A673 (cell line): ENCODE data around the gene MYT1. TPM values are rescaled to one million over a fixed set of nuclear protein-coding genes. Genes with fewer than 3 reads are reported as not detected.

Source experiments
- BruUV-seq: library from RNA; stranded (reverse); fragments of 400-500 nt; replicated peaks from 2 replicates; lab custom pipeline; 2021; lab: Mats Ljungman, UMichigan
- CTCF ChIA-PET: fragments of 300-600 bp; sonication (Branson Sonifier 250); formaldehyde crosslinking; loops from one replicate; lab custom pipeline; 2022; ENCODE audit warnings: antibody characterized with exemption; lab: Charles Lee
- POLR2A ChIA-PET: fragments of 300-600 bp; sonication (Branson Sonifier 250); formaldehyde crosslinking; loops from one replicate; lab custom pipeline; 2022; ENCODE audit warnings: antibody characterized with exemption; ENCODE audit not compliant: low non-redundant PET; lab: Charles Lee
- DNase-seq: peaks from one replicate; pipeline ENCODE4 v3.0.0-alpha.2; 2015; ENCODE audit warnings: low spot score
- H3K27ac ChIP-seq: fragments of 200-600 bp; sonication (generic); 2 replicates; pipeline ENCODE4 v1.5.1; 2016; ENCODE audit warnings: mixed run types, low read depth, mild to moderate bottlenecking, mixed read lengths, antibody characterized with exemption, low read length; ENCODE audit not compliant: poor library complexity, severe bottlenecking
- H3K27me3 ChIP-seq: fragments of 200-600 bp; sonication (generic); replicated peaks from 2 replicates; pipeline ENCODE4 v1.6.1; 2017; ENCODE audit warnings: mixed run types, low read depth, mild to moderate bottlenecking, mixed read lengths, antibody characterized with exemption, low read length; ENCODE audit not compliant: insufficient read depth, poor library complexity
- H3K36me3 ChIP-seq: fragments of 200-600 bp; sonication (generic); 2 replicates; pipeline ENCODE4 v1.6.1; 2016; ENCODE audit warnings: mixed run types, mild to moderate bottlenecking, mixed read lengths, antibody characterized with exemption, low read length; ENCODE audit not compliant: insufficient read depth, poor library complexity, severe bottlenecking
- H3K4me1 ChIP-seq: fragments of 200-600 bp; sonication (generic); 2 replicates; pipeline ENCODE4 v1.6.1; 2017; ENCODE audit warnings: mixed run types, mild to moderate bottlenecking, mixed read lengths, antibody characterized with exemption, low read length; ENCODE audit not compliant: insufficient read depth, poor library complexity, severe bottlenecking
- H3K4me3 ChIP-seq: fragments of 200-600 bp; sonication (generic); 2 replicates; pipeline ENCODE4 v1.5.1; 2016; ENCODE audit warnings: low read depth, mixed run types, mild to moderate bottlenecking, mixed read lengths, low read length; ENCODE audit not compliant: poor library complexity, severe bottlenecking
- H3K9me3 ChIP-seq: fragments of 200-600 bp; sonication (generic); 2 replicates; pipeline ENCODE4 v1.6.1; 2016; ENCODE audit warnings: mixed run types, low read depth, mild to moderate bottlenecking, mixed read lengths, antibody characterized with exemption, low read length; ENCODE audit not compliant: poor library complexity, severe bottlenecking
- CTCF ChIP-seq: fragments of 300-800, 200-600 bp; sonication (generic); conservative IDR thresholded peaks from 2 replicates; pipeline ENCODE4 v1.5.1; 2017; ENCODE audit warnings: low read depth, mild to moderate bottlenecking, antibody characterized with exemption, low read length, moderate library complexity, mixed read lengths
- EZH2 ChIP-seq: fragments of 200-600 bp; sonication (generic); IDR thresholded peaks from 2 replicates; pipeline ENCODE4 v1.6.1; 2017; ENCODE audit warnings: borderline replicate concordance, low read depth, mild to moderate bottlenecking, mixed read lengths, antibody characterized with exemption, low read length; ENCODE audit not compliant: poor library complexity, severe bottlenecking
- intact Hi-C: fragments of 100-400 bp; cut with micrococcal nuclease; formaldehyde crosslinking; loops from one replicate; pipeline ENCODE4 v1.10.0; 2022; ENCODE audit not compliant: unreplicated experiment
- total RNA-seq: library from RNA; stranded (reverse); gene quantifications from 2 replicates; pipeline ENCODE4 v1.2.3, GENCODE V29; 2021

Gene MYT1
- total RNA-seq, 1 experiment from 2014 or later: not detected

- Histone ChIP-seq H3K4me3 (no peak overlapping the region), H3K4me1 (no peaks in the 10 kb centered on the region), H3K27me3 (no peaks in the 10 kb centered on the region), H3K27ac (no peak overlapping the region), H3K9me3 (no peaks in the 10 kb centered on the region), H3K36me3 (no peaks in the 10 kb centered on the region)
- CTCF ChIA-PET: no interaction called here
- TF ChIP-seq CTCF (no peak), EZH2 (no peak)
- BruUV-seq: no TSS peak
- DNase-seq: no peak
- POLR2A ChIA-PET: no interaction called here
- intact Hi-C loops: no loop called here
Observed at GRCh38 chr20:64236137-64237088, 72.2 kb downstream of the MYT1 start.

- no peak for DNase-seq
- no peak overlapping the region for H3K4me3 ChIP-seq
- H3K9me3 ChIP-seq: no peaks in the 10 kb centered on the region
- ChIA-PET POLR2A (no interaction called here), CTCF (no interaction called here)
- intact Hi-C loops: no loop called here
- no peaks in the 10 kb centered on the region for H3K36me3 ChIP-seq
- BruUV-seq: no TSS peak
- H3K27me3 ChIP-seq: no peaks in the 10 kb centered on the region
- H3K27ac ChIP-seq: no peak overlapping the region
- TF ChIP-seq EZH2: no peak
- TF ChIP-seq CTCF: no peak
- H3K4me1 ChIP-seq: no peaks in the 10 kb centered on the region
Observed at GRCh38 chr20:64237316-64237715, 73.1 kb downstream of the MYT1 start.

- no TSS peak for BruUV-seq
- Histone ChIP-seq H3K27me3 (no peaks in the 10 kb centered on the region), H3K36me3 (no peaks in the 10 kb centered on the region), H3K27ac (no peak overlapping the region), H3K4me1 (no peaks in the 10 kb centered on the region), H3K9me3 (no peaks in the 10 kb centered on the region), H3K4me3 (no peak overlapping the region)
- TF ChIP-seq CTCF (no peak), EZH2 (no peak)
- DNase-seq: no peak
- intact Hi-C loops: no loop called here
- ChIA-PET POLR2A (no interaction called here), CTCF (no interaction called here)
Observed at GRCh38 chr20:64238115-64238825, 74.0 kb downstream of the MYT1 start.
